Measurements from ENCODE around the gene SECISBP2L. TPM values are rescaled to one million over a fixed set of nuclear protein-coding genes. Genes with fewer than 3 reads are reported as not detected.
"Not testable (repeated sequence)": the region's sequence is repeated elsewhere in the genome, so short reads cannot be mapped to it uniquely, and the experiment has no call there.

The SECISBP2L gene
- total RNA-seq (2014; rRNA removed; shearing (Covaris generic)): 8.6 and 12.3 TPM in 2 replicates

GRCh38 chr15:49046220-49047102 lies at the start of gene SECISBP2L:
Gene SECISBP2L (minus strand): TSS chr15:49046446. CDS start chr15:49046299, 147 bp downstream.
- peak; percentile 93 for DNase-seq (ENCODE audit: low spot score)
- in situ Hi-C loops (cut with HindIII; ENCODE audit: low sequenced_read_pairs): no loop called here

- DNase-seq (ENCODE audit: low spot score): no peak
- in situ Hi-C loops (cut with HindIII; ENCODE audit: low sequenced_read_pairs): no loop called here
Measured at GRCh38 chr15:49094923-49095322, 48.7 kb upstream of the SECISBP2L start.

GRCh38 chr15:49093252-49094105 lies 47.2 kb upstream of the SECISBP2L start:
- no peak for DNase-seq (ENCODE audit: low spot score)
- in situ Hi-C loops (cut with HindIII; ENCODE audit: low sequenced_read_pairs): no loop called here

GRCh38 chr15:49088996-49089395 lies 42.8 kb upstream of the SECISBP2L start:
- DNase-seq (ENCODE audit: low spot score): no peak
- in situ Hi-C loops (cut with HindIII; ENCODE audit: low sequenced_read_pairs): no loop called here

GRCh38 chr15:49085696-49086459 lies 39.6 kb upstream of the SECISBP2L start:
- no peak for DNase-seq (ENCODE audit: low spot score)
- in situ Hi-C loops (cut with HindIII; ENCODE audit: low sequenced_read_pairs): no loop called here

GRCh38 chr15:49084285-49084570 lies 38.0 kb upstream of the SECISBP2L start:
- DNase-seq (ENCODE audit: low spot score): no peak
- in situ Hi-C loops (cut with HindIII; ENCODE audit: low sequenced_read_pairs): no loop called here

- in situ Hi-C loops (cut with HindIII; ENCODE audit: low sequenced_read_pairs): no loop called here
- DNase-seq (ENCODE audit: low spot score): no peak
Measured at GRCh38 chr15:49083401-49084284, 37.4 kb upstream of the SECISBP2L start.

GRCh38 chr15:49082960-49083359 lies 36.7 kb upstream of the SECISBP2L start:
- in situ Hi-C loops (cut with HindIII; ENCODE audit: low sequenced_read_pairs): no loop called here
- no peak for DNase-seq (ENCODE audit: low spot score)

- no peak for DNase-seq (ENCODE audit: low spot score)
- in situ Hi-C loops (cut with HindIII; ENCODE audit: low sequenced_read_pairs): no loop called here
Measured at GRCh38 chr15:49079340-49080039, 33.2 kb upstream of the SECISBP2L start.

- in situ Hi-C loops (cut with HindIII; ENCODE audit: low sequenced_read_pairs): no loop called here
Measured at GRCh38 chr15:49075881-49076280, 29.6 kb upstream of the SECISBP2L start.

GRCh38 chr15:49074589-49075287 lies 28.5 kb upstream of the SECISBP2L start:
- in situ Hi-C loops (cut with HindIII; ENCODE audit: low sequenced_read_pairs); DNase-seq (ENCODE audit: low spot score): not testable (repeated sequence)

More at GRCh38 chr15:49075881-49076280, 29.6 kb upstream of the SECISBP2L start:
- no peak for DNase-seq (ENCODE audit: low spot score)

- DNase-seq (ENCODE audit: low spot score): no peak
- in situ Hi-C loops (cut with HindIII; ENCODE audit: low sequenced_read_pairs): no loop called here
Measured at GRCh38 chr15:49066372-49066771, 20.1 kb upstream of the SECISBP2L start.

GRCh38 chr15:49064884-49065283 lies 18.6 kb upstream of the SECISBP2L start:
- in situ Hi-C loops (cut with HindIII; ENCODE audit: low sequenced_read_pairs): no loop called here
- DNase-seq (ENCODE audit: low spot score): no peak

GRCh38 chr15:49064281-49064653 lies 18.0 kb upstream of the SECISBP2L start:
- DNase-seq (ENCODE audit: low spot score): no peak
- in situ Hi-C loops (cut with HindIII; ENCODE audit: low sequenced_read_pairs): no loop called here

- no peak for DNase-seq (ENCODE audit: low spot score)
Measured at GRCh38 chr15:49063402-49064280, 17.4 kb upstream of the SECISBP2L start.

GRCh38 chr15:49062900-49063299 lies 16.7 kb upstream of the SECISBP2L start:
- no peak for DNase-seq (ENCODE audit: low spot score)
- in situ Hi-C loops (cut with HindIII; ENCODE audit: low sequenced_read_pairs): no loop called here

More at GRCh38 chr15:49063402-49064280, 17.4 kb upstream of the SECISBP2L start:
- in situ Hi-C loops (cut with HindIII; ENCODE audit: low sequenced_read_pairs): no loop called here

Data from G401 (cell line).